Peyer's patch (tissue), 4 donors: ENCODE data around the gene SLC2A4RG. TPM values are rescaled to one million over a fixed set of nuclear protein-coding genes. Genes with fewer than 3 reads are reported as not detected.
A peak's percentile ranks its signal among the peaks of the same experiment; 100 is the strongest.

Source experiments
- DNase-seq, 3 donors: peaks; one replicate each; pipeline ENCODE4 v3.0.0-alpha.2; 2017 to 2019
- H3K27ac ChIP-seq, 4 donors: fragments of 200-600 bp; sonication (generic); one replicate each; pipeline ENCODE4 v1.5.1; 2016 to 2019
- H3K27me3 ChIP-seq, 2 donors: fragments of 200-600 bp; sonication (generic); one replicate each; pipeline ENCODE4 v1.5.1; 2019
- H3K36me3 ChIP-seq, 3 donors: fragments of 200-600 bp; sonication (generic); one replicate each; pipeline ENCODE4 v1.5.1; 2016 to 2019
- H3K4me1 ChIP-seq, 4 donors: fragments of 200-600 bp; sonication (generic); one replicate each; pipeline ENCODE4 v1.5.1; 2016 to 2019
- H3K4me3 ChIP-seq, 4 donors: fragments of 200-600 bp; sonication (generic); 1 replicate in 3 of 4; 2 replicates in 1 of 4; pipeline ENCODE4 v1.5.1; 2016 to 2019; ENCODE audit warnings: mild to moderate bottlenecking in 1 of 4
- H3K9me3 ChIP-seq, 4 donors: fragments of 200-600 bp; sonication (generic); one replicate each; pipeline ENCODE4 v1.5.1; 2016 to 2019; ENCODE audit warnings: mild to moderate bottlenecking in 1 of 4
- CTCF ChIP-seq, 6 experiments: fragments of 450-650 bp in 4 of 6; fragments of 200-600 bp in 2 of 6; sonication (generic) in 1 of 6; IDR thresholded peaks; one replicate each; pipeline ENCODE4 v1.5.1; 2017 to 2019; ENCODE audit warnings: antibody characterized with exemption in 6 of 6, mild to moderate bottlenecking in 3 of 6, moderate library complexity in 1 of 6
- POLR2A ChIP-seq, 2 donors: fragments of 450-650 bp; IDR thresholded peaks; one replicate each; pipeline ENCODE4 v1.5.1; 2017; ENCODE audit warnings: antibody characterized with exemption in 2 of 2, mild to moderate bottlenecking in 2 of 2, moderate library complexity in 2 of 2
- total RNA-seq, 4 donors: library from RNA; depleted of rRNA; stranded (reverse); fragments of >200 nt; gene quantifications; one replicate each; pipeline ENCODE4 v1.1.0, GENCODE V29; 2016

SLC2A4RG gene
- total RNA-seq, 4 donors from 2014 or later: 34.2 to 54.5 (median 40.4) TPM

DNA sequence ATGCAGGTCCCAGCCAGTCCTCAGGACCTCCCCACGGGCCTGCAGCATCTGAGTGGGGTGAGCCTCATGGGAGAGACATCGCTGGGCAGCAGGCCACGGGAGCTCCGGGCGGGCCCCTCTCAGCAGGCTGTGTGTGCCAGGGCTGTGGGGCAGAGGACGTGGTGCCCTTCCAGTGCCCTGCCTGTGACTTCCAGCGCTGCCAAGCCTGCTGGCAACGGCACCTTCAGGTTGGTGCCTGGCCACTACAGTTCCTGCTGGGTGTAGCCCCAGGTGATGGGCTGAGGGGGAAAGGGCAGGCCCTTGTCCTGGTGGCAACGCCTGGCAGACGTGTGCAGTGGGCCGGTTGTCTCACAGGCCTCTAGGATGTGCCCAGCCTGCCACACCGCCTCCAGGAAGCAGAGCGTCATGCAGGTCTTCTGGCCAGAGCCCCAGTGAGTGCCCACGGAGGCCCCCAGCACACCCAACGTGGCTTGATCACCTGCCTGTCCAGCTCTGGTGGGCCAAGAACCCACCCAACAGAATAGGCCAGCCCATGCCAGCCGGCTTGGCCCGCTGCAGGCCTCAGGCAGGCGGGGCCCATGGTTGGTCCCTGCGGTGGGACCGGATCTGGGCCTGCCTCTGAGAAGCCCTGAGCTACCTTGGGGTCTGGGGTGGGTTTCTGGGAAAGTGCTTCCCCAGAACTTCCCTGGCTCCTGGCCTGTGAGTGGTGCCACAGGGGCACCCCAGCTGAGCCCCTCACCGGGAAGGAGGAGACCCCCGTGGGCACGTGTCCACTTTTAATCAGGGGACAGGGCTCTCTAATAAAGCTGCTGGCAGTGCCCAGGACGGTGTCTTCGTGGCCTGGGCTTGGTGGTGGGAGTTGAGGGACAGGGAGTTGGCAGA lies 43.9 kb upstream of the SLC2A4RG start:
- H3K4me1 ChIP-seq: peaks cover 9 to 58% (median 15%) of the 10 kb centered on the region in 4 donors
- no peak overlapping the region for H3K27ac ChIP-seq
- H3K36me3 ChIP-seq: peaks cover 0 to 12% (median 0%) of the 10 kb centered on the region in 3 donors
- peak in 1 of 3 donors; percentile 51 for DNase-seq
- no peaks in the 10 kb centered on the region for H3K27me3 ChIP-seq
- no peaks in the 10 kb centered on the region for H3K9me3 ChIP-seq
- no peak overlapping the region for H3K4me3 ChIP-seq
- TF ChIP-seq CTCF (IDR thresholded peaks at IDR 0.05) (no peak), POLR2A (IDR thresholded peaks at IDR 0.05) (no peak)

- H3K4me3 ChIP-seq: peak overlapping the region in 3 of 4 donors; percentile 28 to 38 (median 31)
- H3K27ac ChIP-seq: peak overlapping the region in 1 of 4 donors; percentile 12
- H3K9me3 ChIP-seq: no peaks in the 10 kb centered on the region
- no peak for TF ChIP-seq POLR2A (IDR thresholded peaks at IDR 0.05)
- no peak for TF ChIP-seq CTCF (IDR thresholded peaks at IDR 0.05)
- H3K4me1 ChIP-seq: peaks cover 9 to 52% (median 15%) of the 10 kb centered on the region in 4 donors
- H3K27me3 ChIP-seq: no peaks in the 10 kb centered on the region
- H3K36me3 ChIP-seq: peaks cover 0 to 14% (median 0%) of the 10 kb centered on the region in 3 donors
- DNase-seq: peak in 1 of 3 donors; percentile 69
These were observed 43.3 kb upstream of the SLC2A4RG start for GRCh38 chr20:63696306-63696627.

- TF ChIP-seq CTCF (IDR thresholded peaks at IDR 0.05) (no peak), POLR2A (IDR thresholded peaks at IDR 0.05) (no peak)
- H3K4me1 ChIP-seq: peaks cover 9 to 48% (median 15%) of the 10 kb centered on the region in 4 donors
- peak within 1 kb of the TSS in 3 of 4 donors; percentile 28 to 38 (median 31) for H3K4me3 ChIP-seq
- H3K27ac ChIP-seq: peak within 1 kb of the TSS in 2 of 4 donors; percentile 12 to 52
- H3K9me3 ChIP-seq: no peaks in the 10 kb centered on the region
- H3K36me3 ChIP-seq: peaks cover 0 to 15% (median 0%) of the 10 kb centered on the region in 3 donors
- no peaks in the 10 kb centered on the region for H3K27me3 ChIP-seq
- DNase-seq: peak in 1 of 3 donors; percentile 56
These were observed 42.8 kb upstream of the SLC2A4RG start, which contains the start of gene TNFRSF6B for GRCh38 chr20:63696628-63697356. Gene TNFRSF6B (plus strand): TSS chr20:63696652. CDS start chr20:63696768, 116 bp downstream.

DNA sequence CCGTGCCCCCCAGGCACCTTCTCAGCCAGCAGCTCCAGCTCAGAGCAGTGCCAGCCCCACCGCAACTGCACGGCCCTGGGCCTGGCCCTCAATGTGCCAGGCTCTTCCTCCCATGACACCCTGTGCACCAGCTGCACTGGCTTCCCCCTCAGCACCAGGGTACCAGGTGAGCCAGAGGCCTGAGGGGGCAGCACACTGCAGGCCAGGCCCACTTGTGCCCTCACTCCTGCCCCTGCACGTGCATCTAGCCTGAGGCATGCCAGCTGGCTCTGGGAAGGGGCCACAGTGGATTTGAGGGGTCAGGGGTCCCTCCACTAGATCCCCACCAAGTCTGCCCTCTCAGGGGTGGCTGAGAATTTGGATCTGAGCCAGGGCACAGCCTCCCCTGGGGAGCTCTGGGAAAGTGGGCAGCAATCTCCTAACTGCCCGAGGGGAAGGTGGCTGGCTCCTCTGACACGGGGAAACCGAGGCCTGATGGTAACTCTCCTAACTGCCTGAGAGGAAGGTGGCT lies 42.2 kb upstream of the SLC2A4RG start:
- Histone ChIP-seq H3K4me3 (peak overlapping the region in 2 of 4 donors; percentile 28 to 31), H3K36me3 (peaks cover 0 to 15% (median 0%) of the 10 kb centered on the region in 3 donors), H3K27ac (peak overlapping the region in 1 of 4 donors; percentile 52)

More for the DNA sequence above, 42.2 kb upstream of the SLC2A4RG start:
- Histone ChIP-seq H3K9me3 (no peaks in the 10 kb centered on the region), H3K4me1 (peaks cover 9 to 42% (median 15%) of the 10 kb centered on the region in 4 donors), H3K27me3 (no peaks in the 10 kb centered on the region)
- TF ChIP-seq CTCF (IDR thresholded peaks at IDR 0.05): no peak
- no peak for TF ChIP-seq POLR2A (IDR thresholded peaks at IDR 0.05)
- DNase-seq: no peak
